GM23338 (cell line): ENCODE results near the gene LRIT3. TPM values are rescaled to one million over a fixed set of nuclear protein-coding genes. Genes with fewer than 3 reads are reported as not detected.

ENCODE experiments used
- ATAC-seq: fragments of 200-7000 bp; cut with Tn5 transposase; 3 replicates; pipeline ENCODE4 v1.9.1; 2020
- DNase-seq: peaks from one replicate; pipeline ENCODE4 v3.0.0-alpha.2; 2015; ENCODE audit warnings: low spot score
- H2AFZ ChIP-seq: fragments of 200-600 bp; sonication (generic); 2 replicates; pipeline ENCODE4 v1.8.0; 2016; ENCODE audit warnings: antibody characterized with exemption, mild to moderate bottlenecking, moderate library complexity
- H3F3A ChIP-seq: fragments of 200-600 bp; sonication (generic); replicated peaks from 2 replicates; pipeline ENCODE4 v1.8.0; 2017; ENCODE audit warnings: antibody characterized with exemption, mixed run types, low read depth
- H3K27ac ChIP-seq: fragments of 200-600 bp; sonication (generic); 2 replicates; pipeline ENCODE4 v1.6.1; 2016; ENCODE audit warnings: low read depth
- H3K27me3 ChIP-seq: fragments of 200-600 bp; sonication (generic); 2 replicates; pipeline ENCODE4 v1.8.0; 2016; ENCODE audit warnings: mild to moderate bottlenecking, mixed run types, moderate library complexity; ENCODE audit not compliant: insufficient read depth
- H3K36me3 ChIP-seq: fragments of 200-600 bp; sonication (generic); 2 replicates; pipeline ENCODE4 v1.8.0; 2016; ENCODE audit warnings: mild to moderate bottlenecking; ENCODE audit not compliant: insufficient read depth
- H3K4me1 ChIP-seq: fragments of 200-600 bp; sonication (generic); 2 replicates; pipeline ENCODE4 v1.8.0; 2016; ENCODE audit warnings: mild to moderate bottlenecking, moderate library complexity; ENCODE audit not compliant: insufficient read depth
- H3K4me2 ChIP-seq: fragments of 200-600 bp; sonication (generic); 2 replicates; pipeline ENCODE4 v1.7.1; 2017; ENCODE audit warnings: mixed run types
- H3K4me3 ChIP-seq: fragments of 200-600 bp; sonication (generic); 2 replicates; pipeline ENCODE4 v1.6.1; 2016; ENCODE audit warnings: mixed run types
- H3K79me2 ChIP-seq: fragments of 200-600 bp; sonication (generic); replicated peaks from 2 replicates; pipeline ENCODE4 v1.8.0; 2017; ENCODE audit warnings: mild to moderate bottlenecking; ENCODE audit not compliant: insufficient read depth
- H3K9me2 ChIP-seq: fragments of 200-600 bp; sonication (generic); 2 replicates; pipeline ENCODE4 v1.8.0; 2017; ENCODE audit not compliant: insufficient read depth
- H4K20me1 ChIP-seq: fragments of 200-600 bp; sonication (generic); replicated peaks from 2 replicates; pipeline ENCODE4 v1.8.0; 2017; ENCODE audit warnings: mild to moderate bottlenecking; ENCODE audit not compliant: insufficient read depth
- H3K27ac Mint-ChIP-seq: 2 replicates; pipeline ENCODE4 v1.8.0; 2020; ENCODE audit warnings: inconsistent platforms, mild to moderate bottlenecking, moderate library complexity, mixed read lengths
- H3K27me3 Mint-ChIP-seq: 3 replicates; pipeline ENCODE4 v1.8.0; 2022; ENCODE audit warnings: low read depth, mild to moderate bottlenecking, moderate library complexity, mixed read lengths, inconsistent platforms; ENCODE audit not compliant: insufficient read depth, poor library complexity
- H3K36me3 Mint-ChIP-seq: 3 replicates; pipeline ENCODE4 v1.8.0; 2021; ENCODE audit warnings: low read depth, mild to moderate bottlenecking, inconsistent platforms, moderate library complexity, mixed read lengths
- H3K4me1 Mint-ChIP-seq: 3 replicates; pipeline ENCODE4 v1.8.0; 2020; ENCODE audit warnings: mild to moderate bottlenecking, inconsistent platforms, mixed read lengths
- H3K4me3 Mint-ChIP-seq: 3 replicates; pipeline ENCODE4 v1.8.0; 2021; ENCODE audit warnings: moderate library complexity, mild to moderate bottlenecking, inconsistent platforms, mixed read lengths
- H3K9me3 Mint-ChIP-seq: 3 replicates; pipeline ENCODE4 v1.8.0; 2020; ENCODE audit warnings: moderate library complexity, mild to moderate bottlenecking, inconsistent platforms, mixed read lengths
- CREB1 ChIP-seq: fragments of 250-450 bp; sonication (Bioruptor Pico); IDR thresholded peaks from 2 replicates; pipeline ENCODE4 v1.5.0; 2020; ENCODE audit warnings: low read depth, mild to moderate bottlenecking, moderate library complexity
- EZH2 ChIP-seq: fragments of 200-600 bp; sonication (generic); IDR thresholded peaks from one replicate; pipeline ENCODE4 v1.8.0; 2017; ENCODE audit warnings: antibody characterized with exemption, mild to moderate bottlenecking, low read depth; ENCODE audit not compliant: unreplicated experiment
- EZH2phosphoT487 ChIP-seq: fragments of 200-600 bp; sonication (generic); IDR thresholded peaks from one replicate; pipeline ENCODE4 v1.8.1; 2018; ENCODE audit warnings: antibody characterized with exemption; ENCODE audit not compliant: unreplicated experiment
- JUNB ChIP-seq: IDR thresholded peaks from one replicate; pipeline ENCODE4 v1.6.1; 2016; ENCODE audit warnings: antibody characterized with exemption; ENCODE audit not compliant: unreplicated experiment
- NANOG ChIP-seq: IDR thresholded peaks from 2 replicates; pipeline ENCODE4 v1.6.1; 2016; ENCODE audit warnings: antibody characterized with exemption, borderline replicate concordance
- POLR2AphosphoS5 ChIP-seq: IDR thresholded peaks from 2 replicates; pipeline ENCODE4 v1.6.1; 2016; ENCODE audit warnings: antibody characterized with exemption, low read depth
- STAT1 ChIP-seq: IDR thresholded peaks from one replicate; pipeline ENCODE4 v1.6.1; 2016; ENCODE audit warnings: antibody characterized with exemption; ENCODE audit not compliant: unreplicated experiment
- ZNF114 ChIP-seq: fragments of 250-450 bp; sonication (Bioruptor Pico); IDR thresholded peaks from 2 replicates; pipeline ENCODE4 v1.5.0; 2020; ENCODE audit warnings: mild to moderate bottlenecking, moderate library complexity
- ZNF331 ChIP-seq: fragments of 250-450 bp; sonication (Bioruptor Pico); IDR thresholded peaks from 2 replicates; pipeline ENCODE4 v1.5.0; 2020; ENCODE audit warnings: low read depth, mild to moderate bottlenecking, moderate library complexity
- polyA plus RNA-seq: library from polyadenylated mRNA; unstranded; fragments of >200 nt; fragmentation: Nextera tagmentation; extraction: Ambion mirVana; gene quantifications from 2 replicates; pipeline ENCODE4 v1.2.1, GENCODE V29; 2016
- total RNA-seq: library from RNA; depleted of rRNA; stranded (reverse); fragments of >200 nt; shearing (Covaris generic); gene quantifications from 2 replicates; pipeline ENCODE4 v1.2.3, GENCODE V29; 2014
- TF ChIP-seq, protein P1 (sequence below): IDR thresholded peaks from 2 replicates; pipeline ENCODE4 v1.6.1; 2016; ENCODE audit warnings: antibody characterized with exemption
- TF ChIP-seq, protein P2 (sequence below), 2 experiments: fragments of 200-600 bp in 1 of 2; sonication (generic) in 1 of 2; conservative IDR thresholded peaks; 2 replicates each; pipeline versions ENCODE4 v1.5.1 to v1.6.1; 2016 to 2017; ENCODE audit warnings: antibody characterized with exemption in 2 of 2, low read depth in 2 of 2, mild to moderate bottlenecking in 2 of 2, moderate library complexity in 1 of 2
- TF ChIP-seq, protein P3 (sequence below): IDR thresholded peaks from one replicate; pipeline ENCODE4 v1.6.1; 2018; ENCODE audit warnings: antibody characterized with exemption; ENCODE audit not compliant: unreplicated experiment
- TF ChIP-seq, protein P4 (sequence below): fragments of 250-450 bp; sonication (Bioruptor Pico); IDR thresholded peaks from 2 replicates; pipeline ENCODE4 v1.5.0; 2020; ENCODE audit warnings: mild to moderate bottlenecking, moderate library complexity

Gene LRIT3
- total and polyA plus RNA-seq, 2 experiments from 2014 or later: 0.14 TPM; not detected in 1

DNA sequence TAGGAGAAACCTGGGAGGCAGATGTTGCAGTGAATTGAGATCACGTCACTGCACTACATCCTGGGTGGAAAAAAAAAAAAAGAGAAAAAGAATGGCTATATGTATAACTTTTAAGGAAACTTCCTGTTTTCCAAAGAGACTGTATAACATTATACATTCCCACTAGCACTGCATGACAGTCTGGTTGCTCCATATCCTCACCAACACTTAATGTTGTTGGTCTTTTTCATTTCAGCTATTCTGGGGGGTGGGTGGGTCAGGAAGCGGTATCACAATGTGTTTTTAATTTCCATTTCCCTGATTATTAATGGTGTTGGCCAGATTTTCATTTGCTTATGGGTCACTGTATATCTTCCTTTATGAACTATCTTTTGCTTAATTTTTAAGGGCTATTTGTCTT is 13.4 kb downstream of the LRIT3 start:
- no peak for ATAC-seq
- Histone ChIP-seq H3K4me2 (no peak overlapping the region), H3K36me3 (no peaks in the 10 kb centered on the region), H3K4me3 (no peak overlapping the region), H3K4me1 (no peaks in the 10 kb centered on the region), H4K20me1 (no peaks in the 10 kb centered on the region), H3F3A (no peaks in the 10 kb centered on the region), H3K79me2 (no peaks in the 10 kb centered on the region), H3K27ac (no peak overlapping the region), H2AFZ (no peak overlapping the region), H3K27me3 (no peaks in the 10 kb centered on the region), H3K9me2 (no peaks in the 10 kb centered on the region)
- Mint-ChIP-seq H3K27me3 (no peaks in the 10 kb centered on the region), H3K9me3 (peaks cover 18% of the 10 kb centered on the region; the same call in 2 of the 3 replicates), H3K36me3 (no peaks in the 10 kb centered on the region; the same call in 2 of the 3 replicates), H3K4me3 (no peak overlapping the region), H3K27ac (no peak overlapping the region), H3K4me1 (peaks cover 8% of the 10 kb centered on the region; the same call in 2 of the 3 replicates)
- no peak for DNase-seq
- TF ChIP-seq, protein P1, sequence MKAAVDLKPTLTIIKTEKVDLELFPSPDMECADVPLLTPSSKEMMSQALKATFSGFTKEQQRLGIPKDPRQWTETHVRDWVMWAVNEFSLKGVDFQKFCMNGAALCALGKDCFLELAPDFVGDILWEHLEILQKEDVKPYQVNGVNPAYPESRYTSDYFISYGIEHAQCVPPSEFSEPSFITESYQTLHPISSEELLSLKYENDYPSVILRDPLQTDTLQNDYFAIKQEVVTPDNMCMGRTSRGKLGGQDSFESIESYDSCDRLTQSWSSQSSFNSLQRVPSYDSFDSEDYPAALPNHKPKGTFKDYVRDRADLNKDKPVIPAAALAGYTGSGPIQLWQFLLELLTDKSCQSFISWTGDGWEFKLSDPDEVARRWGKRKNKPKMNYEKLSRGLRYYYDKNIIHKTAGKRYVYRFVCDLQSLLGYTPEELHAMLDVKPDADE: no peak
- no peak for TF ChIP-seq ZNF331 (CRISPR knock-in tag)
- TF ChIP-seq, protein P2, sequence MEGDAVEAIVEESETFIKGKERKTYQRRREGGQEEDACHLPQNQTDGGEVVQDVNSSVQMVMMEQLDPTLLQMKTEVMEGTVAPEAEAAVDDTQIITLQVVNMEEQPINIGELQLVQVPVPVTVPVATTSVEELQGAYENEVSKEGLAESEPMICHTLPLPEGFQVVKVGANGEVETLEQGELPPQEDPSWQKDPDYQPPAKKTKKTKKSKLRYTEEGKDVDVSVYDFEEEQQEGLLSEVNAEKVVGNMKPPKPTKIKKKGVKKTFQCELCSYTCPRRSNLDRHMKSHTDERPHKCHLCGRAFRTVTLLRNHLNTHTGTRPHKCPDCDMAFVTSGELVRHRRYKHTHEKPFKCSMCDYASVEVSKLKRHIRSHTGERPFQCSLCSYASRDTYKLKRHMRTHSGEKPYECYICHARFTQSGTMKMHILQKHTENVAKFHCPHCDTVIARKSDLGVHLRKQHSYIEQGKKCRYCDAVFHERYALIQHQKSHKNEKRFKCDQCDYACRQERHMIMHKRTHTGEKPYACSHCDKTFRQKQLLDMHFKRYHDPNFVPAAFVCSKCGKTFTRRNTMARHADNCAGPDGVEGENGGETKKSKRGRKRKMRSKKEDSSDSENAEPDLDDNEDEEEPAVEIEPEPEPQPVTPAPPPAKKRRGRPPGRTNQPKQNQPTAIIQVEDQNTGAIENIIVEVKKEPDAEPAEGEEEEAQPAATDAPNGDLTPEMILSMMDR (conservative IDR thresholded peaks at IDR 0.05; ENCODE audit: low read depth in 2 of 2): no peak
- no peak for TF ChIP-seq STAT1
- TF ChIP-seq ZNF114: no peak
- TF ChIP-seq, protein P3, sequence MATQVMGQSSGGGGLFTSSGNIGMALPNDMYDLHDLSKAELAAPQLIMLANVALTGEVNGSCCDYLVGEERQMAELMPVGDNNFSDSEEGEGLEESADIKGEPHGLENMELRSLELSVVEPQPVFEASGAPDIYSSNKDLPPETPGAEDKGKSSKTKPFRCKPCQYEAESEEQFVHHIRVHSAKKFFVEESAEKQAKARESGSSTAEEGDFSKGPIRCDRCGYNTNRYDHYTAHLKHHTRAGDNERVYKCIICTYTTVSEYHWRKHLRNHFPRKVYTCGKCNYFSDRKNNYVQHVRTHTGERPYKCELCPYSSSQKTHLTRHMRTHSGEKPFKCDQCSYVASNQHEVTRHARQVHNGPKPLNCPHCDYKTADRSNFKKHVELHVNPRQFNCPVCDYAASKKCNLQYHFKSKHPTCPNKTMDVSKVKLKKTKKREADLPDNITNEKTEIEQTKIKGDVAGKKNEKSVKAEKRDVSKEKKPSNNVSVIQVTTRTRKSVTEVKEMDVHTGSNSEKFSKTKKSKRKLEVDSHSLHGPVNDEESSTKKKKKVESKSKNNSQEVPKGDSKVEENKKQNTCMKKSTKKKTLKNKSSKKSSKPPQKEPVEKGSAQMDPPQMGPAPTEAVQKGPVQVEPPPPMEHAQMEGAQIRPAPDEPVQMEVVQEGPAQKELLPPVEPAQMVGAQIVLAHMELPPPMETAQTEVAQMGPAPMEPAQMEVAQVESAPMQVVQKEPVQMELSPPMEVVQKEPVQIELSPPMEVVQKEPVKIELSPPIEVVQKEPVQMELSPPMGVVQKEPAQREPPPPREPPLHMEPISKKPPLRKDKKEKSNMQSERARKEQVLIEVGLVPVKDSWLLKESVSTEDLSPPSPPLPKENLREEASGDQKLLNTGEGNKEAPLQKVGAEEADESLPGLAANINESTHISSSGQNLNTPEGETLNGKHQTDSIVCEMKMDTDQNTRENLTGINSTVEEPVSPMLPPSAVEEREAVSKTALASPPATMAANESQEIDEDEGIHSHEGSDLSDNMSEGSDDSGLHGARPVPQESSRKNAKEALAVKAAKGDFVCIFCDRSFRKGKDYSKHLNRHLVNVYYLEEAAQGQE: no peak
- TF ChIP-seq CREB1 (CRISPR knock-in tag): no peak
- no peak for TF ChIP-seq EZH2
- TF ChIP-seq JUNB: no peak
- no peak for TF ChIP-seq POLR2AphosphoS5
- TF ChIP-seq, protein P4, sequence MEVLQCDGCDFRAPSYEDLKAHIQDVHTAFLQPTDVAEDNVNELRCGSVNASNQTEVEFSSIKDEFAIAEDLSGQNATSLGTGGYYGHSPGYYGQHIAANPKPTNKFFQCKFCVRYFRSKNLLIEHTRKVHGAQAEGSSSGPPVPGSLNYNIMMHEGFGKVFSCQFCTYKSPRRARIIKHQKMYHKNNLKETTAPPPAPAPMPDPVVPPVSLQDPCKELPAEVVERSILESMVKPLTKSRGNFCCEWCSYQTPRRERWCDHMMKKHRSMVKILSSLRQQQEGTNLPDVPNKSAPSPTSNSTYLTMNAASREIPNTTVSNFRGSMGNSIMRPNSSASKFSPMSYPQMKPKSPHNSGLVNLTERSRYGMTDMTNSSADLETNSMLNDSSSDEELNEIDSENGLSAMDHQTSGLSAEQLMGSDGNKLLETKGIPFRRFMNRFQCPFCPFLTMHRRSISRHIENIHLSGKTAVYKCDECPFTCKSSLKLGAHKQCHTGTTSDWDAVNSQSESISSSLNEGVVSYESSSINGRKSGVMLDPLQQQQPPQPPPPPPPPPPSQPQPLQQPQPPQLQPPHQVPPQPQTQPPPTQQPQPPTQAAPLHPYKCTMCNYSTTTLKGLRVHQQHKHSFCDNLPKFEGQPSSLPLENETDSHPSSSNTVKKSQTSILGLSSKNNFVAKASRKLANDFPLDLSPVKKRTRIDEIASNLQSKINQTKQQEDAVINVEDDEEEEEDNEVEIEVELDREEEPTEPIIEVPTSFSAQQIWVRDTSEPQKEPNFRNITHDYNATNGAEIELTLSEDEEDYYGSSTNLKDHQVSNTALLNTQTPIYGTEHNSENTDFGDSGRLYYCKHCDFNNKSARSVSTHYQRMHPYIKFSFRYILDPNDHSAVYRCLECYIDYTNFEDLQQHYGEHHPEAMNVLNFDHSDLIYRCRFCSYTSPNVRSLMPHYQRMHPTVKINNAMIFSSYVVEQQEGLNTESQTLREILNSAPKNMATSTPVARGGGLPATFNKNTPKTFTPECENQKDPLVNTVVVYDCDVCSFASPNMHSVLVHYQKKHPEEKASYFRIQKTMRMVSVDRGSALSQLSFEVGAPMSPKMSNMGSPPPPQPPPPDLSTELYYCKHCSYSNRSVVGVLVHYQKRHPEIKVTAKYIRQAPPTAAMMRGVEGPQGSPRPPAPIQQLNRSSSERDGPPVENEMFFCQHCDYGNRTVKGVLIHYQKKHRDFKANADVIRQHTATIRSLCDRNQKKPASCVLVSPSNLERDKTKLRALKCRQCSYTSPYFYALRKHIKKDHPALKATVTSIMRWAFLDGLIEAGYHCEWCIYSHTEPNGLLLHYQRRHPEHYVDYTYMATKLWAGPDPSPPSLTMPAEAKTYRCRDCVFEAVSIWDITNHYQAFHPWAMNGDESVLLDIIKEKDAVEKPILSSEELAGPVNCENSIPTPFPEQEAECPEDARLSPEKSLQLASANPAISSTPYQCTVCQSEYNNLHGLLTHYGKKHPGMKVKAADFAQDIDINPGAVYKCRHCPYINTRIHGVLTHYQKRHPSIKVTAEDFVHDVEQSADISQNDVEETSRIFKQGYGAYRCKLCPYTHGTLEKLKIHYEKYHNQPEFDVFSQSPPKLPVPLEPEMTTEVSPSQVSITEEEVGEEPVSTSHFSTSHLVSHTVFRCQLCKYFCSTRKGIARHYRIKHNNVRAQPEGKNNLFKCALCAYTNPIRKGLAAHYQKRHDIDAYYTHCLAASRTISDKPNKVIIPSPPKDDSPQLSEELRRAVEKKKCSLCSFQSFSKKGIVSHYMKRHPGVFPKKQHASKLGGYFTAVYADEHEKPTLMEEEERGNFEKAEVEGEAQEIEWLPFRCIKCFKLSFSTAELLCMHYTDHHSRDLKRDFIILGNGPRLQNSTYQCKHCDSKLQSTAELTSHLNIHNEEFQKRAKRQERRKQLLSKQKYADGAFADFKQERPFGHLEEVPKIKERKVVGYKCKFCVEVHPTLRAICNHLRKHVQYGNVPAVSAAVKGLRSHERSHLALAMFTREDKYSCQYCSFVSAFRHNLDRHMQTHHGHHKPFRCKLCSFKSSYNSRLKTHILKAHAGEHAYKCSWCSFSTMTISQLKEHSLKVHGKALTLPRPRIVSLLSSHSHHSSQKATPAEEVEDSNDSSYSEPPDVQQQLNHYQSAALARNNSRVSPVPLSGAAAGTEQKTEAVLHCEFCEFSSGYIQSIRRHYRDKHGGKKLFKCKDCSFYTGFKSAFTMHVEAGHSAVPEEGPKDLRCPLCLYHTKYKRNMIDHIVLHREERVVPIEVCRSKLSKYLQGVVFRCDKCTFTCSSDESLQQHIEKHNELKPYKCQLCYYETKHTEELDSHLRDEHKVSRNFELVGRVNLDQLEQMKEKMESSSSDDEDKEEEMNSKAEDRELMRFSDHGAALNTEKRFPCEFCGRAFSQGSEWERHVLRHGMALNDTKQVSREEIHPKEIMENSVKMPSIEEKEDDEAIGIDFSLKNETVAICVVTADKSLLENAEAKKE (CRISPR knock-in tag): no peak
- no peak for TF ChIP-seq EZH2phosphoT487
- no peak for TF ChIP-seq NANOG
